ENCODE data around the gene CYGB.
A peak's percentile ranks its signal among the peaks of the same experiment; 100 is the strongest.

The CYGB gene

GRCh38 chr17:76501018-76501826 lies 36.3 kb downstream of the CYGB start, which contains the start of gene RHBDF2 (continued):
- TF ChIP-seq ZNF654 (tag by site-specific recombination; IDR thresholded peaks at IDR 0.05; ENCODE audit: low read depth): no peak
- no peak for TF ChIP-seq ZNF776 (tag by site-specific recombination; IDR thresholded peaks at IDR 0.05; ENCODE audit: borderline replicate concordance)
- peak; percentile 76 for TF ChIP-seq ZIC2 (tag by site-specific recombination; IDR thresholded peaks at IDR 0.05)
- TF ChIP-seq ZNF10 (tag by site-specific recombination; IDR thresholded peaks at IDR 0.05): no peak
- no peak for TF ChIP-seq GLIS2 (tag by site-specific recombination; IDR thresholded peaks at IDR 0.05)
- no peak for TF ChIP-seq EGR2 (tag by site-specific recombination; IDR thresholded peaks at IDR 0.05; ENCODE audit: low read depth)
- peak; percentile 76; the same call in 1 of the 2 replicates for TF ChIP-seq ZNF423 (tag by site-specific recombination; IDR thresholded peaks at IDR 0.05)
- no peak for TF ChIP-seq ZNF140 (tag by site-specific recombination; IDR thresholded peaks at IDR 0.05)
- no peak for TF ChIP-seq ZNF529 (tag by site-specific recombination; IDR thresholded peaks at IDR 0.05; ENCODE audit: insufficient replicate concordance)
- no peak for TF ChIP-seq GLI2 (tag by site-specific recombination; IDR thresholded peaks at IDR 0.05; ENCODE audit: borderline replicate concordance, low read depth)
- TF ChIP-seq ZNF843 (tag by site-specific recombination; IDR thresholded peaks at IDR 0.05): no peak
- TF ChIP-seq CTCF (tag by site-specific recombination; IDR thresholded peaks at IDR 0.05): no peak
- TF ChIP-seq GLIS1 (tag by site-specific recombination; IDR thresholded peaks at IDR 0.05): peak; percentile 3; the same call in 1 of the 2 replicates
- no peak for TF ChIP-seq ZNF18 (tag by site-specific recombination; IDR thresholded peaks at IDR 0.05)
- no peak for TF ChIP-seq ZNF391 (tag by site-specific recombination; IDR thresholded peaks at IDR 0.05; ENCODE audit: borderline replicate concordance, low read depth)
- TF ChIP-seq ZBTB44 (tag by site-specific recombination; IDR thresholded peaks at IDR 0.05): peak; percentile 49; the same call in 1 of the 2 replicates
- no peak for TF ChIP-seq ZNF791 (tag by site-specific recombination; IDR thresholded peaks at IDR 0.05)
- no peak for TF ChIP-seq ZNF404 (tag by site-specific recombination; IDR thresholded peaks at IDR 0.05)
- TF ChIP-seq YY1 (tag by site-specific recombination; IDR thresholded peaks at IDR 0.05): no peak
- no peak for TF ChIP-seq ZNF2 (tag by site-specific recombination; IDR thresholded peaks at IDR 0.05)
- no peak for TF ChIP-seq ZNF146 (tag by site-specific recombination; IDR thresholded peaks at IDR 0.05)
- TF ChIP-seq ZNF701 (tag by site-specific recombination; IDR thresholded peaks at IDR 0.05): no peak
- no peak for TF ChIP-seq BCL11A (tag by site-specific recombination; IDR thresholded peaks at IDR 0.05; ENCODE audit: low read depth)
- TF ChIP-seq ZNF341 (tag by site-specific recombination; IDR thresholded peaks at IDR 0.05; ENCODE audit: low read depth): no peak
- no peak for TF ChIP-seq PRDM10 (tag by site-specific recombination; IDR thresholded peaks at IDR 0.05)
- no peak for TF ChIP-seq ZNF394 (tag by site-specific recombination; IDR thresholded peaks at IDR 0.05; ENCODE audit: borderline replicate concordance)
- TF ChIP-seq SCRT2 (tag by site-specific recombination; IDR thresholded peaks at IDR 0.05): no peak
- peak; percentile 68; the same call in 1 of the 2 replicates for TF ChIP-seq SP7 (tag by site-specific recombination; IDR thresholded peaks at IDR 0.05)
- peak; percentile 44; the same call in 1 of the 2 replicates for TF ChIP-seq ZNF677 (tag by site-specific recombination; IDR thresholded peaks at IDR 0.05)
- 0 out of 2 replicates have a peak, but pooled peaks have one; percentile 61 for TF ChIP-seq ZSCAN30 (tag by site-specific recombination; IDR thresholded peaks at IDR 0.05)
- TF ChIP-seq ZNF830 (tag by site-specific recombination; IDR thresholded peaks at IDR 0.05; ENCODE audit: low read depth): no peak
- no peak for TF ChIP-seq ZNF202 (tag by site-specific recombination; IDR thresholded peaks at IDR 0.05; ENCODE audit: borderline replicate concordance)
- no peak for TF ChIP-seq OVOL3 (tag by site-specific recombination; IDR thresholded peaks at IDR 0.05)
